NT2/D1 (cell line): ENCODE results near the gene DNAH1.
"Not testable (repeated sequence)": the region's sequence is repeated elsewhere in the genome, so short reads cannot be mapped to it uniquely, and the experiment has no call there.

ENCODE experiments used
- DNase-seq: peaks from one replicate; pipeline ENCODE4 v3.0.0-alpha.2; 2011; ENCODE audit warnings: low read depth, low spot score
- H3K27me3 ChIP-seq: 2 replicates; pipeline ENCODE4 v1.6.0; 2011; ENCODE audit warnings: mild to moderate bottlenecking; ENCODE audit not compliant: insufficient read length, insufficient read depth
- H3K36me3 ChIP-seq: 2 replicates; pipeline ENCODE4 v1.6.1; 2011; ENCODE audit warnings: mild to moderate bottlenecking, low read length, mixed read lengths; ENCODE audit not compliant: insufficient read depth, insufficient read length
- H3K4me1 ChIP-seq: 2 replicates; pipeline ENCODE4 v1.5.1; 2011; ENCODE audit not compliant: insufficient read depth, insufficient read length
- H3K4me3 ChIP-seq: 2 replicates; pipeline ENCODE4 v1.5.1; 2011; ENCODE audit warnings: low read depth; ENCODE audit not compliant: insufficient read length
- H3K9ac ChIP-seq: 2 replicates; pipeline ENCODE4 v1.6.0; 2011; ENCODE audit warnings: low read depth; ENCODE audit not compliant: insufficient read length
- H3K9me3 ChIP-seq: 2 replicates; pipeline ENCODE4 v1.5.1; 2011; ENCODE audit warnings: mild to moderate bottlenecking, low read length; ENCODE audit not compliant: insufficient read depth
- SUZ12 ChIP-seq: IDR thresholded peaks from 2 replicates; pipeline ENCODE4 v1.6.1; 2011; ENCODE audit not compliant: insufficient read length, insufficient read depth; ENCODE audit errors: extremely low read depth
- YY1 ChIP-seq: IDR thresholded peaks from 2 replicates; pipeline ENCODE4 v1.6.1; 2011; ENCODE audit not compliant: insufficient read length, insufficient read depth
- ZNF274 ChIP-seq: IDR thresholded peaks from 2 replicates; pipeline ENCODE4 v1.6.1; 2011; ENCODE audit warnings: mild to moderate bottlenecking, low read depth, low read length

DNAH1 gene

GRCh38 chr3:52331906-52332305 lies 15.8 kb downstream of the DNAH1 start:
- no peaks in the 10 kb centered on the region for H3K36me3 ChIP-seq
- H3K9ac ChIP-seq = no peak overlapping the region
- H3K27me3 ChIP-seq = no peaks in the 10 kb centered on the region
- no peak for DNase-seq
- no peak for TF ChIP-seq SUZ12
- no peak for TF ChIP-seq ZNF274
- no peak for TF ChIP-seq YY1
- H3K4me1 ChIP-seq = no peaks in the 10 kb centered on the region
- no peaks in the 10 kb centered on the region for H3K9me3 ChIP-seq
- no peak overlapping the region for H3K4me3 ChIP-seq

- DNase-seq = no peak
- Histone ChIP-seq H3K9me3 (no peaks in the 10 kb centered on the region), H3K27me3 (no peaks in the 10 kb centered on the region), H3K4me1 (no peaks in the 10 kb centered on the region), H3K9ac (no peak overlapping the region), H3K36me3 (no peaks in the 10 kb centered on the region), H3K4me3 (no peak overlapping the region)
- TF ChIP-seq ZNF274 (no peak), SUZ12 (no peak), YY1 (no peak)
Measured at GRCh38 chr3:52333869-52334557, 17.9 kb downstream of the DNAH1 start.

DNA sequence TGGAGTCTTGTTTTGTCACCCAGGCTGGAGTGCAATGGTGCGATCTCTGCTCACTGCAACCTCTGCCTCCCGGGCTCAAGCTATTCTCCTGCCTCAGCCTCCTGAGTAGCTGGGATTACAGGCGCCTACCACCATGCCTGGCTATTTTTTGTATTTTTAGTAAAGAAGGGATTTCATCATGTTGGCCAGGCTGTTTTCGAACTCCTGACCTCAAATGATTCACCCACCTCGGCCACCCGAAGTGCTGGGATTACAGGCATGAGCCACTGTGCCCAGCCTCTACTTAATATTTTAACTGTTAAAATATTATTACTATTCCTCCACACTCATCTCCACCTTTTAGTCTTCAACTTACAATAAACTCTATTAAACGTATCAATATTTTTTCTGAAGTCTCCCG lies 22.0 kb downstream of the DNAH1 start:
- not testable (repeated sequence) for H3K9me3 ChIP-seq, H3K4me1 ChIP-seq, DNase-seq, H3K36me3 ChIP-seq, H3K4me3 ChIP-seq, H3K27me3 ChIP-seq, H3K9ac ChIP-seq

- Histone ChIP-seq H3K27me3 (no peaks in the 10 kb centered on the region), H3K9me3 (no peaks in the 10 kb centered on the region), H3K9ac (no peak overlapping the region), H3K4me1 (no peaks in the 10 kb centered on the region), H3K36me3 (no peaks in the 10 kb centered on the region), H3K4me3 (no peak overlapping the region)
- TF ChIP-seq YY1 = no peak
- TF ChIP-seq SUZ12 = no peak
- no peak for TF ChIP-seq ZNF274
- peak; percentile 67 for DNase-seq
Measured at GRCh38 chr3:52339612-52340011, 23.5 kb downstream of the DNAH1 start.

GRCh38 chr3:52341123-52341522 lies 25.0 kb downstream of the DNAH1 start:
- TF ChIP-seq SUZ12 (no peak), ZNF274 (no peak), YY1 (no peak)
- H3K9ac ChIP-seq = no peak overlapping the region
- DNase-seq = no peak

GRCh38 chr3:52343946-52344600 lies 28.0 kb downstream of the DNAH1 start:
- no peak overlapping the region for H3K9ac ChIP-seq
- DNase-seq = no peak
- H3K4me1 ChIP-seq = no peaks in the 10 kb centered on the region
- no peaks in the 10 kb centered on the region for H3K9me3 ChIP-seq
- H3K27me3 ChIP-seq = no peaks in the 10 kb centered on the region
- TF ChIP-seq SUZ12 = no peak
- H3K4me3 ChIP-seq = no peak overlapping the region
- H3K36me3 ChIP-seq = peaks cover 5% of the 10 kb centered on the region

More at GRCh38 chr3:52341123-52341522, 25.0 kb downstream of the DNAH1 start:
- Histone ChIP-seq H3K9me3 (no peaks in the 10 kb centered on the region), H3K36me3 (peaks cover 5% of the 10 kb centered on the region), H3K4me3 (no peak overlapping the region), H3K27me3 (no peaks in the 10 kb centered on the region), H3K4me1 (no peaks in the 10 kb centered on the region)

GRCh38 chr3:52345521-52346109 lies 29.5 kb downstream of the DNAH1 start:
- no peak for DNase-seq
- H3K9me3 ChIP-seq = no peaks in the 10 kb centered on the region
- H3K27me3 ChIP-seq = no peaks in the 10 kb centered on the region
- H3K4me1 ChIP-seq = no peaks in the 10 kb centered on the region
- no peak overlapping the region for H3K4me3 ChIP-seq
- peaks cover 10% of the 10 kb centered on the region for H3K36me3 ChIP-seq
- TF ChIP-seq SUZ12 = no peak
- TF ChIP-seq YY1 = no peak
- no peak for TF ChIP-seq ZNF274
- H3K9ac ChIP-seq = no peak overlapping the region
